Lower leg skin (tissue), 3 donors: Measurements from ENCODE around the gene TMEM256.

Experiments
- CTCF ChIP-seq, 3 donors: fragments of 450-650 bp; IDR thresholded peaks; one replicate each; pipeline ENCODE4 v1.5.1; 2016; ENCODE audit warnings: antibody characterized with exemption in 3 of 3, mild to moderate bottlenecking in 3 of 3, moderate library complexity in 2 of 3
- POLR2A ChIP-seq, 2 donors: fragments of 450-650 bp; IDR thresholded peaks; one replicate each; pipeline ENCODE4 v1.6.1; 2016 to 2017; ENCODE audit warnings: antibody characterized with exemption in 2 of 2, mild to moderate bottlenecking in 1 of 2, moderate library complexity in 1 of 2

GRCh38 chr17:7411427-7411750 is 7.5 kb upstream of the TMEM256 start:
- no peak for TF ChIP-seq POLR2A (IDR thresholded peaks at IDR 0.05)
- TF ChIP-seq CTCF (IDR thresholded peaks at IDR 0.05) = no peak
